ENCODE data around the gene NTMT1. TPM values are rescaled to one million over a fixed set of nuclear protein-coding genes. Genes with fewer than 3 reads are reported as not detected.
"Not testable (repeated sequence)": the region's sequence is repeated elsewhere in the genome, so short reads cannot be mapped to it uniquely, and the experiment has no call there.

The NTMT1 gene
- total RNA-seq, 6 donors from 2014 or later: 15.0 to 37.7 (median 23.6) TPM

DNA sequence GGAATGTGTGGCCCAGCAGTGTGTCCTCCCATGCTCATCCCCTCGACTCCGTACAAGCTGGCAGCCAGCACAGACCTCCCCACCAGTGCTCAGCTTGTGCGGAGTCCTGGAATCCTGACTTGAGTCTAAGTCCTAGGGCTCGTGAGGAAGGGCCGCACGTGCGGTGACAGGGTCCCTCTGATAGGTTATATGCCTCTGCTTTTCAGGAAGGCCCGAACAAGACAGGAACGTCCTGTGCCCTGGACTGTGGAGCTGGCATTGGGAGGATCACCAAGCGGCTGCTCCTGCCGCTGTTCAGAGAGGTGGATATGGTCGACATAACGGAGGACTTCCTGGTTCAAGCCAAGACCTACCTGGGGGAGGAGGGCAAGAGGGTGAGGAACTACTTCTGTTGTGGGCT is 7.9 kb downstream of the NTMT1 start:
- ATAC-seq (ENCODE audit: low FRiP score in 2 of 2): no peak
- no peaks in the 10 kb centered on the region for H3K9me3 ChIP-seq
- TF ChIP-seq POLR2AphosphoS5 (IDR thresholded peaks at IDR 0.05) (no peak), POLR2A (IDR thresholded peaks at IDR 0.05) (no peak), EP300 (IDR thresholded peaks at IDR 0.05) (no peak)
- TF ChIP-seq, protein P1, sequence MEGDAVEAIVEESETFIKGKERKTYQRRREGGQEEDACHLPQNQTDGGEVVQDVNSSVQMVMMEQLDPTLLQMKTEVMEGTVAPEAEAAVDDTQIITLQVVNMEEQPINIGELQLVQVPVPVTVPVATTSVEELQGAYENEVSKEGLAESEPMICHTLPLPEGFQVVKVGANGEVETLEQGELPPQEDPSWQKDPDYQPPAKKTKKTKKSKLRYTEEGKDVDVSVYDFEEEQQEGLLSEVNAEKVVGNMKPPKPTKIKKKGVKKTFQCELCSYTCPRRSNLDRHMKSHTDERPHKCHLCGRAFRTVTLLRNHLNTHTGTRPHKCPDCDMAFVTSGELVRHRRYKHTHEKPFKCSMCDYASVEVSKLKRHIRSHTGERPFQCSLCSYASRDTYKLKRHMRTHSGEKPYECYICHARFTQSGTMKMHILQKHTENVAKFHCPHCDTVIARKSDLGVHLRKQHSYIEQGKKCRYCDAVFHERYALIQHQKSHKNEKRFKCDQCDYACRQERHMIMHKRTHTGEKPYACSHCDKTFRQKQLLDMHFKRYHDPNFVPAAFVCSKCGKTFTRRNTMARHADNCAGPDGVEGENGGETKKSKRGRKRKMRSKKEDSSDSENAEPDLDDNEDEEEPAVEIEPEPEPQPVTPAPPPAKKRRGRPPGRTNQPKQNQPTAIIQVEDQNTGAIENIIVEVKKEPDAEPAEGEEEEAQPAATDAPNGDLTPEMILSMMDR (IDR thresholded peaks at IDR 0.05): no peak
- no peak overlapping the region for H3K4me3 ChIP-seq
- H3K27me3 ChIP-seq: no peaks in the 10 kb centered on the region
- no peak overlapping the region for H3K27ac ChIP-seq
- H3K4me1 ChIP-seq: peaks cover 0 to 32% (median 4%) of the 10 kb centered on the region in 4 donors
- DNase-seq: no peak
- WGBS, 2 donors: 81 to 94% methylated on average over 11 to 13 of the region's 13 CpGs
- H3K36me3 ChIP-seq: peaks cover 30 to 69% (median 62%) of the 10 kb centered on the region in 4 donors

DNA sequence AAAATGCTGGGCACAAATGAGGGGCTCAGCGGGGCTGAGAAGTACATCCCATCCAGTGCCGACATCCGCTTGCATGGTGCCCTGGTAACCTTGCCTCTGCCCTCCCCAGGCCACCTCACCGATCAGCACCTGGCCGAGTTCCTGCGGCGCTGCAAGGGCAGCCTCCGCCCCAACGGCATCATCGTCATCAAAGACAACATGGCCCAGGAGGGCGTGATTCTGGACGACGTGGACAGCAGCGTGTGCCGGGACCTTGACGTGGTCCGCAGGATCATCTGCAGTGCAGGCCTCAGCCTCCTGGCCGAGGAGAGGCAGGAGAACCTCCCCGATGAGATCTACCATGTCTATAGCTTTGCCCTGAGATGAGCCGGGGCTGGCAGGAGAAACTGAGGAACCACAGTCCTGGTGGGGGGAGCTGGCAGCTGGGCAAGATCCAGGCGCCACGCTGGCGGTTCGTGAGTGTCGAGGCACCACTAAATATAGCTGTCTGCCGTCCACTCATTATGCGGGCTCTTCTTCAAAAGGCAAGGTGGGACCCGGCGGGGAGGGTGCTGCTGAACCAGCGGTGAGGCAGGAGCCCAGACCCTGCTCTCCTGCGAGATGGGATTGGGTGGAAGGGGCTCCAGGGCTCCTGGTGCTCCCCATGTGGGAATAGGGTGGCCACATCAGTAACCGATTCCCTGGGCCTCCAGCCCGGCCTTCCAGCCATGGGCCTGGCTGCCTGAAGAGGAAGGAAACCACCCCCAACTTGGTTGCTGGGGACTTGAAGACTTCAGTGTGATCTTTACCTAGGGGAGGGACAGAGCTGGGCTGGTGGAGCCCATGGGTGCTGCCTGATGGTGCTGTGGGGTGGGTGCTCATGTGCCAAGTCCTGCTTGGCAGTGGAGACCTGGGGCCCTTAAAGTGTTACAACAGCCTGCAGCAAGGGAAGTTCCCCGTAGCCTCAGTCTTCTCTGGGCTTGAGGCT is 9.4 kb downstream of the NTMT1 start:
- TF ChIP-seq POLR2A (IDR thresholded peaks at IDR 0.05): no peak
- no peak for TF ChIP-seq POLR2AphosphoS5 (IDR thresholded peaks at IDR 0.05)
- H3K27me3 ChIP-seq: no peaks in the 10 kb centered on the region
- H3K27ac ChIP-seq: no peak overlapping the region
- DNase-seq (peak in 1 of 2 donors; percentile 71), ATAC-seq (ENCODE audit: low FRiP score in 2 of 2) (no peak)
- H3K4me1 ChIP-seq: peaks cover 6 to 31% (median 8%) of the 10 kb centered on the region in 4 donors
- 91 to 95% methylated on average over 26 to 34 of the region's 34 CpGs for WGBS, 2 donors
- H3K36me3 ChIP-seq: peaks cover 32 to 75% (median 67%) of the 10 kb centered on the region in 4 donors
- H3K9me3 ChIP-seq: no peaks in the 10 kb centered on the region
- H3K4me3 ChIP-seq: no peak overlapping the region

DNA sequence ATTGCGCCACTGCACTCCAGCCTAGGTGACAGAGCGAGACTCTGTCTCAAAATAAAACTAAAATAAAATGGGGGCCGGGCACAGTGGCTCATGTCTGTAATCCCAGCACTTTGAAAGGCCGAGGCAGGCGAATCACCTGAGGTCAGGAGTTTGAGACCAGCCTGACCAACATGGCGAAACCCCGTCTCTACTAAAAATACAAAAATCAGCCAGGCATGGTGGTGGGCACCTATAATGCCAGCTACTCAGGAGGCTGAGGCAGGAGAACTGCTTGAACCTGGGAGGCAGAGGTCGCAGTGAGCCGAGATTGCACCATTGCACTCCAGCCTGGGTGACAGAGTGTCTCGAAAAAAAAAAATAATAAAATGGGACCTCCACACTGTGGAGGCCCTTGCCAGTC is 10.4 kb downstream of the NTMT1 start:
- not testable (repeated sequence) for H3K4me3 ChIP-seq; H3K9me3 ChIP-seq; H3K27me3 ChIP-seq; DNase-seq; H3K27ac ChIP-seq; ATAC-seq (ENCODE audit: low FRiP score in 2 of 2)
- Histone ChIP-seq H3K36me3 (peaks cover 32 to 75% (median 67%) of the 10 kb centered on the region in 4 donors), H3K4me1 (peaks cover 16 to 32% (median 18%) of the 10 kb centered on the region in 4 donors)
- WGBS, 2 donors: 92 to 93% methylated on average over 10 of the region's 10 CpGs

DNA sequence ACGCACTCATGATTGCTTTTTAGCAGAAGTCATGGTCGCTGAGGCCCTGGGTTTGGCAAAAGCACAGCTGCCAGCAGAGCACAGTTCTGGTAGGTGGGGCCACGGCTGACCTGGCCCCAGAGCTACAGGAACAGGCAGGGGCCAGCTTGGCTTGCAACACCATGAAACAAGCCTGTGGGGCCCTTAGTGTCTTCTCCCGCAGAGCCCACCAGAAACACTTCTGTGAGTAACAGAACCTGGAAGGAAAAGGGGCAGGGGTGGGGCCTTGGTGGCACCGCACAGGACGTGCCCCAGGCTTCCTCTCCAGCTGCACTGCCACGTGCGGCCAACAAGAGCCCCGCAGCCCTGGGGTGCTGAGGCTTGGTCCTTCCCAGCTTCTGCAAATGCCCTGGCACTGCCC is 11.1 kb downstream of the NTMT1 start:
- Histone ChIP-seq H3K27me3 (no peaks in the 10 kb centered on the region), H3K36me3 (peaks cover 32 to 72% (median 65%) of the 10 kb centered on the region in 4 donors), H3K4me3 (no peak overlapping the region), H3K9me3 (no peaks in the 10 kb centered on the region), H3K4me1 (peaks cover 16 to 28% (median 19%) of the 10 kb centered on the region in 4 donors), H3K27ac (no peak overlapping the region)
- 34 to 60% methylated on average over 3 to 7 of the region's 9 CpGs for WGBS, 2 donors
- ATAC-seq (ENCODE audit: low FRiP score in 2 of 2) (no peak), DNase-seq (no peak)
- TF ChIP-seq POLR2A (IDR thresholded peaks at IDR 0.05): no peak

DNA sequence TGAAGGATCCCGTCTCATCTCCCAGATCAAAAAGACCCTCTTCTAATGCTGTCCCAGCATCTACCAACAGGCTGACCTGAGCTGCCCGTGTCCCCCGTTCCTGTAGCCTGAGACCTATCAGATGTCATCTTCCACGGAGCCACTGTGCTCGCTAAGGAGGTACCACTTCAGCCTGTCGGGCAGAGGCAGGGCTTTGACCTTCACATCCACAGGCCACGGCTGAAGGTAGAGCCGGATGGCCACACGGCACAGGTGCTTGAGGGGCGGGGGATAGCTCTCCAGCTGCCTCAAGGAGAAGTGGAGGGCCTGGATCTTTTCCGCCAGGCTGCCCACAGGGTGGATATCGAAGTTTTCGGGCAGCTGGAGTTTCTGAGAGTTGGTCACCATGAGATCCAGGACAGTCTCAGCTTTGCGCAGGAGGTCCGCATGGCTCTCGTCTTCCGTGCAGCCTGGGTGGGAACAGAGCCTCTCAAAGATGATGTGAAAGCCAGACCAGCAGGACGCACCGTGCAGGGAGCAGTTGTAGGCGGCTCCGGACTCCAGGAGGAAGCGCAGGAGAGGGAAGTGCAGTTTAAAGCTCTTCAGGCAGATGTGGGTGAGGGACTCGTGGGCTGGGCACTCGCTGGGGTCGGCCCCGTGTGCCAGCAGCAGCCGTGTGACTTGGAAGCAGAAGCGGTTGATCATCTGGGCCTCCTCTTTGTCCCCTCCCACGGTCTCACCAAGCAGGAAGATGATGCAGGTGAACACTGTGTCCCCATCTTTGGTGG is 11.9 kb downstream of the NTMT1 start:
- Histone ChIP-seq H3K27me3 (no peaks in the 10 kb centered on the region), H3K4me1 (peaks cover 20 to 29% (median 23%) of the 10 kb centered on the region in 4 donors), H3K36me3 (peaks cover 32 to 64% (median 61%) of the 10 kb centered on the region in 4 donors), H3K9me3 (no peaks in the 10 kb centered on the region), H3K4me3 (no peak overlapping the region), H3K27ac (no peak overlapping the region)
- no peak for DNase-seq
- no peak for ATAC-seq (ENCODE audit: low FRiP score in 2 of 2)
- WGBS, 2 donors: 68 to 91% methylated on average over 13 to 29 of the region's 29 CpGs
- TF ChIP-seq POLR2AphosphoS5 (IDR thresholded peaks at IDR 0.05): no peak
- no peak for TF ChIP-seq POLR2A (IDR thresholded peaks at IDR 0.05)
- no peak for TF ChIP-seq EP300 (IDR thresholded peaks at IDR 0.05)
- TF ChIP-seq, protein P1 (IDR thresholded peaks at IDR 0.05): no peak

DNA sequence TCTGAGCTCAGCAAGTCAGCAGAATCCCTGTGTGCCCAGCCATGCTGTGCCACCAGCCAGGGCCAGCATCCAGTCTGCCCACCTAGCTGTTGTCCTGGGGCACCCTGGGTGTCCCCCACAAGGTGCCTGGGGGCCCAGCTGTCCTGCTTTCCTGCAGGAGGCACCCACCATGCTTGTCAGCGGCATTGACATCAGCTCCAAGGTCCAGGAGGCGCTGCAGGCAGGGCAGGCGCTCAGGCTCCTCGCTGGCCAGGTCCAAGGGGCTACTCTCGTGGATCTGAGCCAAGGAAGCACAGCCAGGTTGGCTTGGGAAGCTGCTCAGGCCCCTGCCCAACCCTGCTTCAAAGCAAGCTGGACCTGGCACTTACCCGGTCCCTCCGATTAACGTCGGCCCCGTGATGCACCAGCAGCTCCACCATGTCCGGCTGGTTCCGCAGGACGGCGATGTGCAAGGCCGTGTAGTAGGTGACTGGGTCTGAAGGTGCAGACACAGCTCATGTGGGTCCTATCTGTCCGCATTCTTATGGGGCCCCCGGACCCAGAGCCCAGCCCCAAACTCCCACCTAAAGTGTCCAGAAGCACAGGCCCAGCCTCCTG is 13.2 kb downstream of the NTMT1 start:
- Histone ChIP-seq H3K4me1 (peaks cover 20 to 29% (median 23%) of the 10 kb centered on the region in 4 donors), H3K9me3 (no peaks in the 10 kb centered on the region), H3K36me3 (peaks cover 29 to 52% (median 48%) of the 10 kb centered on the region in 4 donors)

More for the DNA sequence above, 13.2 kb downstream of the NTMT1 start:
- 97% methylated on average over 16 of the region's 17 CpGs; no CpG with 5 or more reads in 1 of the 2 donors for WGBS, 2 donors
- no peaks in the 10 kb centered on the region for H3K27me3 ChIP-seq
- DNase-seq (peak in 1 of 2 donors; percentile 61), ATAC-seq (ENCODE audit: low FRiP score in 2 of 2) (no peak)
- H3K27ac ChIP-seq: no peak overlapping the region
- H3K4me3 ChIP-seq: no peak overlapping the region
- TF ChIP-seq POLR2A (IDR thresholded peaks at IDR 0.05) (no peak), EP300 (IDR thresholded peaks at IDR 0.05) (no peak), POLR2AphosphoS5 (IDR thresholded peaks at IDR 0.05) (no peak)
- TF ChIP-seq, protein P1 (IDR thresholded peaks at IDR 0.05): no peak
